Retinal pigment epithelial cell (primary cell): Measurements from ENCODE around the gene ALLC.
"Not testable (repeated sequence)": the region's sequence is repeated elsewhere in the genome, so short reads cannot be mapped to it uniquely, and the experiment has no call there.

Experiments
- DNase-seq: peaks from one replicate; pipeline ENCODE4 v3.0.0-alpha.2; 2010; ENCODE audit warnings: low read depth
- H3K4me3 ChIP-seq: 2 replicates; pipeline ENCODE4 v1.5.1; 2011; ENCODE audit warnings: mild to moderate bottlenecking, low read length, control low read depth, moderate library complexity
- CTCF ChIP-seq: conservative IDR thresholded peaks from 2 replicates; pipeline ENCODE4 v1.5.1; 2011; ENCODE audit warnings: low read depth, low read length, control low read depth, inconsistent platforms

ALLC gene

GRCh38 chr2:3654011-3654410, 4.0 kb upstream of the ALLC start:
- no peak for TF ChIP-seq CTCF
- no peak overlapping the region for H3K4me3 ChIP-seq
- DNase-seq: no peak

GRCh38 chr2:3654531-3655225, 3.3 kb upstream of the ALLC start:
- no peak for TF ChIP-seq CTCF
- no peak for DNase-seq

GRCh38 chr2:3655871-3656761, 1.9 kb upstream of the ALLC start:
- DNase-seq: no peak
- TF ChIP-seq CTCF: no peak
- H3K4me3 ChIP-seq: no peak overlapping the region

More at GRCh38 chr2:3654531-3655225, 3.3 kb upstream of the ALLC start:
- H3K4me3 ChIP-seq: no peak overlapping the region

- DNase-seq: no peak
Observed at GRCh38 chr2:3656762-3657721, 958 bp upstream of the ALLC start.

GRCh38 chr2:3659447-3660432, 1.7 kb downstream of the ALLC start:
- DNase-seq: no peak

More at GRCh38 chr2:3656762-3657721, 958 bp upstream of the ALLC start:
- no peak overlapping the region for H3K4me3 ChIP-seq
- no peak for TF ChIP-seq CTCF

GRCh38 chr2:3660640-3661039, 2.6 kb downstream of the ALLC start:
- not testable (repeated sequence) for DNase-seq, H3K4me3 ChIP-seq

More at GRCh38 chr2:3659447-3660432, 1.7 kb downstream of the ALLC start:
- TF ChIP-seq CTCF: no peak
- H3K4me3 ChIP-seq: no peak overlapping the region
